Activated CD4-positive, alpha-beta T cell treated with anti-CD3 and anti-CD28 coated beads, Interleukin-2, amount 10 ng/mL, durations not matched to agents 24 days and 14 days (primary cell): ENCODE measurements around the gene ROR2. TPM values are rescaled to one million over a fixed set of nuclear protein-coding genes. Genes with fewer than 3 reads are reported as not detected.
A peak's percentile ranks its signal among the peaks of the same experiment; 100 is the strongest.

Experiments used
- DNase-seq: peaks from one replicate; pipeline ENCODE4 v3.0.0; 2022
- H3K27ac Mint-ChIP-seq: one replicate; pipeline ENCODE4 v1.8.0; 2022; ENCODE audit warnings: mild to moderate bottlenecking, mixed read lengths
- H3K27me3 Mint-ChIP-seq: one replicate; pipeline ENCODE4 v1.8.0; 2022; ENCODE audit warnings: mixed read lengths
- H3K36me3 Mint-ChIP-seq: one replicate; pipeline ENCODE4 v1.8.0; 2022; ENCODE audit warnings: low read depth, mild to moderate bottlenecking, mixed read lengths
- H3K4me1 Mint-ChIP-seq: one replicate; pipeline ENCODE4 v1.8.0; 2021; ENCODE audit warnings: mixed read lengths
- H3K4me3 Mint-ChIP-seq: one replicate; pipeline ENCODE4 v1.8.0; 2022; ENCODE audit warnings: mild to moderate bottlenecking, moderate library complexity, mixed read lengths
- H3K9me3 Mint-ChIP-seq: one replicate; pipeline ENCODE4 v1.8.0; 2021; ENCODE audit warnings: mixed read lengths
- intact Hi-C: fragments of 100-400 bp; cut with micrococcal nuclease; formaldehyde crosslinking; loops from one replicate; pipeline ENCODE4 v1.15.1; 2023
- total RNA-seq: library from RNA; stranded (reverse); gene quantifications from 2 replicates; pipeline ENCODE4 v1.2.3, GENCODE V29; 2022

Gene ROR2
- total RNA-seq, 1 donor from 2014 or later: 0.40 TPM

- Mint-ChIP-seq H3K4me3 (no peak overlapping the region), H3K4me1 (peaks cover 5% of the 10 kb centered on the region), H3K36me3 (no peaks in the 10 kb centered on the region), H3K9me3 (no peaks in the 10 kb centered on the region), H3K27ac (no peak overlapping the region), H3K27me3 (peaks cover 45% of the 10 kb centered on the region)
- intact Hi-C loops: no loop called here
- DNase-seq: no peak
Observed at GRCh38 chr9:91677822-91678436, 272.1 kb downstream of the ROR2 start.

- Mint-ChIP-seq H3K27ac (no peak overlapping the region), H3K36me3 (no peaks in the 10 kb centered on the region), H3K4me1 (peaks cover 5% of the 10 kb centered on the region), H3K4me3 (no peak overlapping the region), H3K27me3 (peaks cover 47% of the 10 kb centered on the region), H3K9me3 (no peaks in the 10 kb centered on the region)
- DNase-seq: no peak
- intact Hi-C loops: no loop called here
Observed at GRCh38 chr9:91677331-91677730, 272.7 kb downstream of the ROR2 start.

GRCh38 chr9:91676046-91676445 lies 274.0 kb downstream of the ROR2 start:
- no peak overlapping the region for H3K4me3 Mint-ChIP-seq
- intact Hi-C loops: no loop called here
- DNase-seq: no peak
- H3K9me3 Mint-ChIP-seq: no peaks in the 10 kb centered on the region
- H3K4me1 Mint-ChIP-seq: no peaks in the 10 kb centered on the region
- no peaks in the 10 kb centered on the region for H3K36me3 Mint-ChIP-seq
- no peak overlapping the region for H3K27ac Mint-ChIP-seq
- peaks cover 52% of the 10 kb centered on the region for H3K27me3 Mint-ChIP-seq

GRCh38 chr9:91664663-91665062 lies 285.4 kb downstream of the ROR2 start:
- H3K9me3 Mint-ChIP-seq: no peaks in the 10 kb centered on the region
- H3K4me1 Mint-ChIP-seq: no peaks in the 10 kb centered on the region
- H3K27me3 Mint-ChIP-seq: peaks cover 13% of the 10 kb centered on the region
- intact Hi-C loops: no loop called here
- H3K27ac Mint-ChIP-seq: no peak overlapping the region
- no peak overlapping the region for H3K4me3 Mint-ChIP-seq
- H3K36me3 Mint-ChIP-seq: no peaks in the 10 kb centered on the region
- no peak for DNase-seq

- Mint-ChIP-seq H3K36me3 (no peaks in the 10 kb centered on the region), H3K9me3 (no peaks in the 10 kb centered on the region)
- intact Hi-C loops: no loop called here
Observed at GRCh38 chr9:91663858-91664257, 286.2 kb downstream of the ROR2 start.

GRCh38 chr9:91661451-91661850 lies 288.6 kb downstream of the ROR2 start:
- H3K27me3 Mint-ChIP-seq: peaks cover 7% of the 10 kb centered on the region
- intact Hi-C loops: no loop called here
- H3K36me3 Mint-ChIP-seq: no peaks in the 10 kb centered on the region
- DNase-seq: peak; percentile 31
- no peaks in the 10 kb centered on the region for H3K9me3 Mint-ChIP-seq
- H3K4me1 Mint-ChIP-seq: no peaks in the 10 kb centered on the region
- H3K27ac Mint-ChIP-seq: no peak overlapping the region
- no peak overlapping the region for H3K4me3 Mint-ChIP-seq

More at GRCh38 chr9:91663858-91664257, 286.2 kb downstream of the ROR2 start:
- Mint-ChIP-seq H3K27me3 (peaks cover 9% of the 10 kb centered on the region), H3K4me1 (no peaks in the 10 kb centered on the region), H3K4me3 (no peak overlapping the region), H3K27ac (no peak overlapping the region)
- DNase-seq: peak; percentile 41

- Mint-ChIP-seq H3K27me3 (peaks cover 7% of the 10 kb centered on the region), H3K9me3 (no peaks in the 10 kb centered on the region), H3K36me3 (no peaks in the 10 kb centered on the region), H3K27ac (no peak overlapping the region), H3K4me3 (no peak overlapping the region), H3K4me1 (no peaks in the 10 kb centered on the region)
- intact Hi-C loops: no loop called here
- DNase-seq: peak; percentile 19
Observed at GRCh38 chr9:91660521-91660920, 289.5 kb downstream of the ROR2 start.

GRCh38 chr9:91659529-91660495 lies 290.2 kb downstream of the ROR2 start:
- Mint-ChIP-seq H3K4me1 (no peaks in the 10 kb centered on the region), H3K4me3 (no peak overlapping the region), H3K27me3 (peaks cover 9% of the 10 kb centered on the region), H3K9me3 (no peaks in the 10 kb centered on the region), H3K36me3 (no peaks in the 10 kb centered on the region), H3K27ac (no peak overlapping the region)
- intact Hi-C loops: no loop called here
- DNase-seq: peak; percentile 45

GRCh38 chr9:91658513-91659105 lies 291.4 kb downstream of the ROR2 start:
- Mint-ChIP-seq H3K4me3 (no peak overlapping the region), H3K27ac (no peak overlapping the region), H3K4me1 (no peaks in the 10 kb centered on the region), H3K9me3 (no peaks in the 10 kb centered on the region), H3K36me3 (no peaks in the 10 kb centered on the region), H3K27me3 (peaks cover 13% of the 10 kb centered on the region)
- intact Hi-C loops: no loop called here
- no peak for DNase-seq

GRCh38 chr9:91657501-91657900 lies 292.5 kb downstream of the ROR2 start:
- Mint-ChIP-seq H3K4me1 (no peaks in the 10 kb centered on the region), H3K27ac (no peak overlapping the region), H3K36me3 (no peaks in the 10 kb centered on the region), H3K4me3 (no peak overlapping the region), H3K9me3 (no peaks in the 10 kb centered on the region), H3K27me3 (peaks cover 15% of the 10 kb centered on the region)
- intact Hi-C loops: no loop called here
- no peak for DNase-seq

- no peak for DNase-seq
- Mint-ChIP-seq H3K4me1 (no peaks in the 10 kb centered on the region), H3K9me3 (no peaks in the 10 kb centered on the region), H3K4me3 (no peak overlapping the region), H3K27me3 (peaks cover 16% of the 10 kb centered on the region), H3K36me3 (no peaks in the 10 kb centered on the region), H3K27ac (no peak overlapping the region)
- intact Hi-C loops: no loop called here
Observed at GRCh38 chr9:91655658-91656057, 294.4 kb downstream of the ROR2 start.

GRCh38 chr9:91655215-91655614 lies 294.8 kb downstream of the ROR2 start:
- Mint-ChIP-seq H3K9me3 (no peaks in the 10 kb centered on the region), H3K36me3 (no peaks in the 10 kb centered on the region), H3K4me1 (no peaks in the 10 kb centered on the region), H3K4me3 (no peak overlapping the region), H3K27ac (no peak overlapping the region), H3K27me3 (peaks cover 19% of the 10 kb centered on the region)
- DNase-seq: no peak
- intact Hi-C loops: no loop called here

GRCh38 chr9:91654527-91654926 lies 295.5 kb downstream of the ROR2 start:
- no peak overlapping the region for H3K27ac Mint-ChIP-seq
- intact Hi-C loops: no loop called here
- H3K4me1 Mint-ChIP-seq: no peaks in the 10 kb centered on the region
- DNase-seq: no peak
- no peak overlapping the region for H3K4me3 Mint-ChIP-seq
- H3K27me3 Mint-ChIP-seq: peaks cover 22% of the 10 kb centered on the region
- H3K36me3 Mint-ChIP-seq: no peaks in the 10 kb centered on the region
- no peaks in the 10 kb centered on the region for H3K9me3 Mint-ChIP-seq

GRCh38 chr9:91647371-91647770 lies 302.7 kb downstream of the ROR2 start:
- intact Hi-C loops: no loop called here
- no peak for DNase-seq
- Mint-ChIP-seq H3K27me3 (peaks cover 15% of the 10 kb centered on the region), H3K4me1 (peaks cover 2% of the 10 kb centered on the region), H3K36me3 (no peaks in the 10 kb centered on the region), H3K4me3 (no peak overlapping the region), H3K27ac (no peak overlapping the region), H3K9me3 (no peaks in the 10 kb centered on the region)
